Loucy (cell line): ENCODE measurements around the gene DQX1.
"Not testable (repeated sequence)": the region's sequence is repeated elsewhere in the genome, so short reads cannot be mapped to it uniquely, and the experiment has no call there.

Experiments used
- CTCF ChIP-seq: fragments of 200-600 bp; sonication (generic); conservative IDR thresholded peaks from 2 replicates; pipeline ENCODE4 v1.5.1; 2014; ENCODE audit warnings: mild to moderate bottlenecking, antibody characterized with exemption, low read length
- EZH2phosphoT487 ChIP-seq: fragments of 200-600 bp; IDR thresholded peaks from 2 replicates; pipeline ENCODE4 v1.6.1; 2018; ENCODE audit warnings: antibody characterized with exemption, mild to moderate bottlenecking, moderate library complexity, borderline replicate concordance

- TF ChIP-seq CTCF, EZH2phosphoT487: not testable (repeated sequence)
Measured at GRCh38 chr2:74561022-74561421, 35.0 kb upstream of the DQX1 start.
